ENCODE data around the gene CYTH3.

The CYTH3 gene

GRCh38 chr7:6279937-6280336 lies 7.5 kb upstream of the CYTH3 start:
- TF ChIP-seq CTCF (conservative IDR thresholded peaks at IDR 0.05; ENCODE audit: low read depth, low read length): no peak
- no peak overlapping the region for H3K4me3 ChIP-seq (ENCODE audit: low read length)
- no peak for DNase-seq (ENCODE audit: low read depth)

GRCh38 chr7:6279341-6279740 lies 6.9 kb upstream of the CYTH3 start:
- TF ChIP-seq CTCF (conservative IDR thresholded peaks at IDR 0.05; ENCODE audit: low read depth, low read length): no peak
- DNase-seq (ENCODE audit: low read depth): no peak

GRCh38 chr7:6278749-6279310 lies 6.4 kb upstream of the CYTH3 start:
- H3K4me3 ChIP-seq (ENCODE audit: low read length): no peak overlapping the region
- no peak for TF ChIP-seq CTCF (conservative IDR thresholded peaks at IDR 0.05; ENCODE audit: low read depth, low read length)
- no peak for DNase-seq (ENCODE audit: low read depth)

More at GRCh38 chr7:6279341-6279740, 6.9 kb upstream of the CYTH3 start:
- H3K4me3 ChIP-seq (ENCODE audit: low read length): no peak overlapping the region

- no peak overlapping the region for H3K4me3 ChIP-seq (ENCODE audit: low read length)
- TF ChIP-seq CTCF (conservative IDR thresholded peaks at IDR 0.05; ENCODE audit: low read depth, low read length): no peak
- no peak for DNase-seq (ENCODE audit: low read depth)
These were observed 5.1 kb upstream of the CYTH3 start for GRCh38 chr7:6277476-6277875.

- no peak for DNase-seq (ENCODE audit: low read depth)
- no peak for TF ChIP-seq CTCF (conservative IDR thresholded peaks at IDR 0.05; ENCODE audit: low read depth, low read length)
- no peak overlapping the region for H3K4me3 ChIP-seq (ENCODE audit: low read length)
These were observed 4.5 kb upstream of the CYTH3 start for GRCh38 chr7:6276911-6277408.

- no peak for TF ChIP-seq CTCF (conservative IDR thresholded peaks at IDR 0.05; ENCODE audit: low read depth, low read length)
- no peak for DNase-seq (ENCODE audit: low read depth)
- no peak overlapping the region for H3K4me3 ChIP-seq (ENCODE audit: low read length)
These were observed 2.3 kb upstream of the CYTH3 start for GRCh38 chr7:6274743-6275142.

GRCh38 chr7:6273917-6274630 lies 1.6 kb upstream of the CYTH3 start:
- no peak overlapping the region for H3K4me3 ChIP-seq (ENCODE audit: low read length)
- no peak for TF ChIP-seq CTCF (conservative IDR thresholded peaks at IDR 0.05; ENCODE audit: low read depth, low read length)
- DNase-seq (ENCODE audit: low read depth): no peak
